HEK293 (cell line): ENCODE data around the gene ZXDC.

Experiments
- CTCF ChIA-PET: fragments of 350-600 bp; formaldehyde crosslinking; extraction: SDS; loops from one replicate; lab custom pipeline; 2021; ENCODE audit warnings: antibody characterized with exemption; lab: Yijun Ruan, JAX
- POLR2A ChIA-PET: fragments of 300-600 bp; formaldehyde crosslinking; extraction: SDS; loops from one replicate; lab custom pipeline; 2020; ENCODE audit warnings: antibody characterized with exemption, inconsistent platforms; lab: Yijun Ruan, JAX
- H3K27ac ChIP-seq: fragments of 200-500 bp; sonication (Bioruptor generic); 2 replicates; pipeline ENCODE4 v1.5.1; 2014; ENCODE audit warnings: low read depth, low read length, control low read depth, inconsistent platforms; ENCODE audit errors: extremely low read depth
- H3K36me3 ChIP-seq, 2 experiments: fragments of 200-500 bp in 1 of 2; sonication (Bioruptor generic) in 1 of 2; 1 replicate in 1 of 2; 2 replicates in 1 of 2; pipeline ENCODE4 v1.5.1; 2014 to 2017; ENCODE audit warnings: inconsistent platforms in 2 of 2, low read length in 2 of 2; ENCODE audit not compliant: control insufficient read depth in 2 of 2, insufficient read depth in 1 of 2
- H3K4me1 ChIP-seq: fragments of 200-500 bp; sonication (Bioruptor generic); 2 replicates; pipeline ENCODE4 v1.5.1; 2014; ENCODE audit warnings: mild to moderate bottlenecking, low read length, inconsistent platforms; ENCODE audit not compliant: control insufficient read depth, insufficient read depth
- H3K4me3 ChIP-seq: 2 replicates; pipeline ENCODE4 v1.5.1; 2011; ENCODE audit warnings: low read depth, mild to moderate bottlenecking, control low read depth, low read length, moderate library complexity
- H3K9me3 ChIP-seq: fragments of 200-500 bp; sonication (Bioruptor generic); 2 replicates; pipeline ENCODE4 v1.5.1; 2014; ENCODE audit warnings: low read depth, low read length, inconsistent platforms; ENCODE audit not compliant: control insufficient read depth, insufficient read depth
- KLF16 ChIP-seq: fragments of 450-650 bp; formaldehyde crosslinking; IDR thresholded peaks from 2 replicates; pipeline ENCODE4 v1.5.1; 2017; ENCODE audit warnings: missing biosample characterization, missing genetic modification characterization
- ZNF138 ChIP-seq: fragments of 450-650 bp; formaldehyde crosslinking; IDR thresholded peaks from 2 replicates; pipeline ENCODE4 v1.5.1; 2016; ENCODE audit warnings: missing biosample characterization, missing genetic modification characterization, borderline replicate concordance
- ZNF157 ChIP-seq: fragments of 450-650 bp; formaldehyde crosslinking; IDR thresholded peaks from 2 replicates; pipeline ENCODE4 v1.5.1; 2016; ENCODE audit warnings: missing biosample characterization, missing genetic modification characterization
- ZNF223 ChIP-seq: fragments of 450-650 bp; formaldehyde crosslinking; IDR thresholded peaks from 2 replicates; pipeline ENCODE4 v1.5.1; 2016; ENCODE audit warnings: missing biosample characterization, missing genetic modification characterization
- ZNF274 ChIP-seq, 2 experiments: fragments of 200-500 bp in 1 of 2; fragments of 450-650 bp in 1 of 2; sonication (Bioruptor generic) in 1 of 2; formaldehyde crosslinking in 1 of 2; IDR thresholded peaks; 2 replicates each; pipeline versions ENCODE4 v1.5.1 to v1.6.1; 2014 to 2016; ENCODE audit warnings: borderline replicate concordance in 1 of 2, inconsistent platforms in 1 of 2, low read length in 1 of 2, missing biosample characterization in 1 of 2, missing genetic modification characterization in 1 of 2
- ZNF354C ChIP-seq: fragments of 450-650 bp; formaldehyde crosslinking; IDR thresholded peaks from 2 replicates; pipeline ENCODE4 v1.5.1; 2016; ENCODE audit warnings: missing biosample characterization, missing genetic modification characterization, low read depth, borderline replicate concordance
- ZNF677 ChIP-seq: fragments of 450-650 bp; IDR thresholded peaks from 2 replicates; pipeline ENCODE4 v1.5.0; 2018; ENCODE audit warnings: missing biosample characterization, mild to moderate bottlenecking, missing genetic modification characterization, moderate library complexity
- ZXDB ChIP-seq: fragments of 450-650 bp; formaldehyde crosslinking; IDR thresholded peaks from 2 replicates; pipeline ENCODE4 v1.5.1; 2016; ENCODE audit warnings: missing biosample characterization, missing genetic modification characterization
- TF ChIP-seq, protein P1 (sequence below): fragments of 450-650 bp; formaldehyde crosslinking; IDR thresholded peaks from 2 replicates; pipeline ENCODE4 v1.5.1; 2017; ENCODE audit warnings: missing biosample characterization, missing genetic modification characterization
- TF ChIP-seq, protein P2 (sequence below): fragments of 450-650 bp; formaldehyde crosslinking; IDR thresholded peaks from 2 replicates; pipeline ENCODE4 v1.5.0; 2017; ENCODE audit warnings: missing biosample characterization, missing genetic modification characterization, borderline replicate concordance
- TF ChIP-seq, protein P3 (sequence below): fragments of 450-650 bp; formaldehyde crosslinking; IDR thresholded peaks from 2 replicates; pipeline ENCODE4 v1.5.1; 2017; ENCODE audit warnings: missing biosample characterization, missing genetic modification characterization
- TF ChIP-seq, protein P4 (sequence below): fragments of 450-650 bp; formaldehyde crosslinking; IDR thresholded peaks from 2 replicates; pipeline ENCODE4 v1.5.1; 2017; ENCODE audit warnings: missing biosample characterization, missing genetic modification characterization
- TF ChIP-seq, protein P5 (sequence below): fragments of 450-650 bp; formaldehyde crosslinking; IDR thresholded peaks from 2 replicates; pipeline ENCODE4 v1.5.1; 2016; ENCODE audit warnings: missing biosample characterization, missing genetic modification characterization, borderline replicate concordance

The ZXDC gene

DNA sequence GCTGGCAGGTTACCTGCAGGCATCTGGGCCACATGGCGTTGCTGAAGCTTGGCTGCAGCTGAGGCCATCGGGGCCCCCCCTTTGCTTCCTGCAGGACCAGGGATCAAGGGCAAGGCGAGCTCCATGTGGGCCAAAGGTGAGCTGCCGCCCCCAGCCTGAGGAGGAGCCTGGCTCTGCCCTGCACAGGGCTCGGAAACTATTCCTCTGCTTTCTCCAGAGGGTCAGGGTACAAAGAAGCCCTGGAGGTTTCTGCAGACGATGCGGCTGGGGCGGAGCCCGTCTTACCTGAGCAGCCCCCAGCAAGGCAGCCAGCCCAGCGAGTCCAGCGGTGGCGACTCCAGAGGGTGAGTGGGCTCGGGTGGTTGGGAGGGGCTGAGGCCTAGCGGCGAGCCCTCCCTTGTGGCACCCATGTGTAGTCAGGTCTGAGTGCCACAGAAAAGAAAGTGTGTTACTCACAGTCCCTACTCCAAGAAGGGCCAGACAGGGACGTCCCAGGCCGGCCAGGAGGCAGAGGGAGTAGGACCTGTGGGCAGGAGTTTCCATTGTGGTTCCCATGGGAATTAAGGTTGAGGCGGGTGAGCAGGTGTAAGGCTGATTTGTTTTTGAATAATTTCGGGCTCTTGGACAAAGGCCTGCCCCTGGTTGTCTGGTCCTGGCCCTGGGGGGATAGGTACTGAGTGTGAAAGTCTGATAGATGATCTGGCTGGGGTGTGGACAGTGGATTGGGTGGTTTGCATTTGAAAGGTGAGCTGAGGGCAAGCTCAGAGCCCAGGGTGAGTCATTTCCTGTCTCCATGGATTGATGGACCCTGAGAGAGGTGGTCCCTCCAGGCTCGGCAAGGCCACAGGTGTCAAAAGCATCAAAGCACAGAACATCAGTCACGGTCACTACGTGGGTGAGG lies 55.6 kb downstream of the ZXDC start:
- no peaks in the 10 kb centered on the region for H3K4me1 ChIP-seq
- ChIA-PET POLR2A (no interaction called here), CTCF (no interaction called here)
- H3K4me3 ChIP-seq: no peak overlapping the region
- TF ChIP-seq ZNF138 (tag by site-specific recombination) (no peak), KLF16 (tag by site-specific recombination) (no peak), ZNF677 (tag by site-specific recombination) (no peak)
- TF ChIP-seq, protein P1, sequence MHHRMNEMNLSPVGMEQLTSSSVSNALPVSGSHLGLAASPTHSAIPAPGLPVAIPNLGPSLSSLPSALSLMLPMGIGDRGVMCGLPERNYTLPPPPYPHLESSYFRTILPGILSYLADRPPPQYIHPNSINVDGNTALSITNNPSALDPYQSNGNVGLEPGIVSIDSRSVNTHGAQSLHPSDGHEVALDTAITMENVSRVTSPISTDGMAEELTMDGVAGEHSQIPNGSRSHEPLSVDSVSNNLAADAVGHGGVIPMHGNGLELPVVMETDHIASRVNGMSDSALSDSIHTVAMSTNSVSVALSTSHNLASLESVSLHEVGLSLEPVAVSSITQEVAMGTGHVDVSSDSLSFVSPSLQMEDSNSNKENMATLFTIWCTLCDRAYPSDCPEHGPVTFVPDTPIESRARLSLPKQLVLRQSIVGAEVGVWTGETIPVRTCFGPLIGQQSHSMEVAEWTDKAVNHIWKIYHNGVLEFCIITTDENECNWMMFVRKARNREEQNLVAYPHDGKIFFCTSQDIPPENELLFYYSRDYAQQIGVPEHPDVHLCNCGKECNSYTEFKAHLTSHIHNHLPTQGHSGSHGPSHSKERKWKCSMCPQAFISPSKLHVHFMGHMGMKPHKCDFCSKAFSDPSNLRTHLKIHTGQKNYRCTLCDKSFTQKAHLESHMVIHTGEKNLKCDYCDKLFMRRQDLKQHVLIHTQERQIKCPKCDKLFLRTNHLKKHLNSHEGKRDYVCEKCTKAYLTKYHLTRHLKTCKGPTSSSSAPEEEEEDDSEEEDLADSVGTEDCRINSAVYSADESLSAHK (tag by site-specific recombination): no peak
- TF ChIP-seq, protein P2, sequence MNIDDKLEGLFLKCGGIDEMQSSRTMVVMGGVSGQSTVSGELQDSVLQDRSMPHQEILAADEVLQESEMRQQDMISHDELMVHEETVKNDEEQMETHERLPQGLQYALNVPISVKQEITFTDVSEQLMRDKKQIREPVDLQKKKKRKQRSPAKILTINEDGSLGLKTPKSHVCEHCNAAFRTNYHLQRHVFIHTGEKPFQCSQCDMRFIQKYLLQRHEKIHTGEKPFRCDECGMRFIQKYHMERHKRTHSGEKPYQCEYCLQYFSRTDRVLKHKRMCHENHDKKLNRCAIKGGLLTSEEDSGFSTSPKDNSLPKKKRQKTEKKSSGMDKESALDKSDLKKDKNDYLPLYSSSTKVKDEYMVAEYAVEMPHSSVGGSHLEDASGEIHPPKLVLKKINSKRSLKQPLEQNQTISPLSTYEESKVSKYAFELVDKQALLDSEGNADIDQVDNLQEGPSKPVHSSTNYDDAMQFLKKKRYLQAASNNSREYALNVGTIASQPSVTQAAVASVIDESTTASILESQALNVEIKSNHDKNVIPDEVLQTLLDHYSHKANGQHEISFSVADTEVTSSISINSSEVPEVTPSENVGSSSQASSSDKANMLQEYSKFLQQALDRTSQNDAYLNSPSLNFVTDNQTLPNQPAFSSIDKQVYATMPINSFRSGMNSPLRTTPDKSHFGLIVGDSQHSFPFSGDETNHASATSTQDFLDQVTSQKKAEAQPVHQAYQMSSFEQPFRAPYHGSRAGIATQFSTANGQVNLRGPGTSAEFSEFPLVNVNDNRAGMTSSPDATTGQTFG (tag by site-specific recombination): no peak
- no peak overlapping the region for H3K27ac ChIP-seq
- H3K36me3 ChIP-seq: no peaks in the 10 kb centered on the region
- H3K9me3 ChIP-seq: no peaks in the 10 kb centered on the region

DNA sequence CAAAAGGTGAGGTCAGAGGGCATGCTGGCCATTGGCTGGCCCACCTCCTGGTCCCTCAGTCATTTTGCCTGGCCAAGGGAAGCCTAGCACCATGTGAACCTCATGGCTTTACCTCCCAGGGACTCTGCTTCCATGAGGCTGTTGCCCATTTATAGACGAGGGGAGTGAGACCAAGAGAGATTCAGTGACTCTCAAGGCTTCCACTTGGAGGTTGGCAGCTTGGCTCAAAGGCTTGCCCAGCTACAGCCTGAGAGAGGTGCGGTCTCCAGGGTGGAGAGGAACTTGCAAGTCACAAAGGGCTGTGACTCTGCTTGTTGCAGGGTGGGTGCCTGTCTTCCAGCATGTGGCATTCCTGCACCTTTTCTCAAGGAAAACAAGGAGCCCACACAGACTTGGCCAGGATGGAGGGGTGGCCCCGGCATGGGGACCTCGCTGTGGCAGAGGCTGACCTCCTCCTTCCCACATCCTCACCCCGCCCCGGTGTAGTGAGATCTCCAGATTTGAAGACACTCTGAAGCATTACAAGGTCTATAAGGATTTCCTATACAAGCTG lies 56.5 kb downstream of the ZXDC start:
- H3K4me1 ChIP-seq: no peaks in the 10 kb centered on the region
- H3K36me3 ChIP-seq: no peaks in the 10 kb centered on the region
- CTCF ChIA-PET: no interaction called here
- H3K9me3 ChIP-seq: no peaks in the 10 kb centered on the region
- H3K27ac ChIP-seq: no peak overlapping the region
- TF ChIP-seq, protein P3, sequence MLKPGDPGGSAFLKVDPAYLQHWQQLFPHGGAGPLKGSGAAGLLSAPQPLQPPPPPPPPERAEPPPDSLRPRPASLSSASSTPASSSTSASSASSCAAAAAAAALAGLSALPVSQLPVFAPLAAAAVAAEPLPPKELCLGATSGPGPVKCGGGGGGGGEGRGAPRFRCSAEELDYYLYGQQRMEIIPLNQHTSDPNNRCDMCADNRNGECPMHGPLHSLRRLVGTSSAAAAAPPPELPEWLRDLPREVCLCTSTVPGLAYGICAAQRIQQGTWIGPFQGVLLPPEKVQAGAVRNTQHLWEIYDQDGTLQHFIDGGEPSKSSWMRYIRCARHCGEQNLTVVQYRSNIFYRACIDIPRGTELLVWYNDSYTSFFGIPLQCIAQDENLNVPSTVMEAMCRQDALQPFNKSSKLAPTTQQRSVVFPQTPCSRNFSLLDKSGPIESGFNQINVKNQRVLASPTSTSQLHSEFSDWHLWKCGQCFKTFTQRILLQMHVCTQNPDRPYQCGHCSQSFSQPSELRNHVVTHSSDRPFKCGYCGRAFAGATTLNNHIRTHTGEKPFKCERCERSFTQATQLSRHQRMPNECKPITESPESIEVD (tag by site-specific recombination): no peak
- TF ChIP-seq ZNF157 (tag by site-specific recombination): no peak
- TF ChIP-seq, all 188 proteins: peak for 0
- POLR2A ChIA-PET: no interaction called here
- no peak overlapping the region for H3K4me3 ChIP-seq

DNA sequence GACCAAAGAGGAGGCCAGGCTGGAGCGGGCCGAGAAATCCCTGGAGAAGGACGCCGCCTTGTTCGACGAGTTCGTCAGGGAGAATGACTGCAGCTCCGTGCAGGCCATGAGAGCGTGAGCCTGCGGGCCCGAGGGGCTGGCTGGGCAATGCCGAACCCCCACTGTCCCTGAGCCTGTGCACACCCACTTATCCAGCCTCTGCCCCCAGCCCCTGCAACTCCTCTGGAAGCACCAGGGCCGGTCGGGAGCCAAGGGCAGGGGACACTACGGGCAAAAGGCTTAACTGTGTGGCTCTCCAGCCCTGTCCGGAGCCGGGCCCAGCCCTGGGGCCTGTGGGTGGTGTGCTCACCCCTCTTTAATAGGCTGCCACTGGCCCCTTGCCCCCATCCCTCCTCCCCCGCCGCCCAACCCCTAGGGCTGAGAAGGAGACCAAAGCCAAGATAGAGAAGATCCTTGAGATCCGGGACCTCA lies 57.0 kb downstream of the ZXDC start:
- CTCF ChIA-PET: no interaction called here
- TF ChIP-seq ZNF274 (IDR thresholded peaks at IDR 0.05; ENCODE audit: low read length) (no peak), ZNF274 (tag by site-specific recombination; IDR thresholded peaks at IDR 0.05; ENCODE audit: borderline replicate concordance) (no peak), ZNF354C (tag by site-specific recombination) (no peak), ZXDB (no peak), ZNF223 (tag by site-specific recombination) (no peak)
- TF ChIP-seq, protein P4, sequence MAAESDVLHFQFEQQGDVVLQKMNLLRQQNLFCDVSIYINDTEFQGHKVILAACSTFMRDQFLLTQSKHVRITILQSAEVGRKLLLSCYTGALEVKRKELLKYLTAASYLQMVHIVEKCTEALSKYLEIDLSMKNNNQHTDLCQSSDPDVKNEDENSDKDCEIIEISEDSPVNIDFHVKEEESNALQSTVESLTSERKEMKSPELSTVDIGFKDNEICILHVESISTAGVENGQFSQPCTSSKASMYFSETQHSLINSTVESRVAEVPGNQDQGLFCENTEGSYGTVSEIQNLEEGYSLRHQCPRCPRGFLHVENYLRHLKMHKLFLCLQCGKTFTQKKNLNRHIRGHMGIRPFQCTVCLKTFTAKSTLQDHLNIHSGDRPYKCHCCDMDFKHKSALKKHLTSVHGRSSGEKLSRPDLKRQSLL: no peak
- TF ChIP-seq, protein P5, sequence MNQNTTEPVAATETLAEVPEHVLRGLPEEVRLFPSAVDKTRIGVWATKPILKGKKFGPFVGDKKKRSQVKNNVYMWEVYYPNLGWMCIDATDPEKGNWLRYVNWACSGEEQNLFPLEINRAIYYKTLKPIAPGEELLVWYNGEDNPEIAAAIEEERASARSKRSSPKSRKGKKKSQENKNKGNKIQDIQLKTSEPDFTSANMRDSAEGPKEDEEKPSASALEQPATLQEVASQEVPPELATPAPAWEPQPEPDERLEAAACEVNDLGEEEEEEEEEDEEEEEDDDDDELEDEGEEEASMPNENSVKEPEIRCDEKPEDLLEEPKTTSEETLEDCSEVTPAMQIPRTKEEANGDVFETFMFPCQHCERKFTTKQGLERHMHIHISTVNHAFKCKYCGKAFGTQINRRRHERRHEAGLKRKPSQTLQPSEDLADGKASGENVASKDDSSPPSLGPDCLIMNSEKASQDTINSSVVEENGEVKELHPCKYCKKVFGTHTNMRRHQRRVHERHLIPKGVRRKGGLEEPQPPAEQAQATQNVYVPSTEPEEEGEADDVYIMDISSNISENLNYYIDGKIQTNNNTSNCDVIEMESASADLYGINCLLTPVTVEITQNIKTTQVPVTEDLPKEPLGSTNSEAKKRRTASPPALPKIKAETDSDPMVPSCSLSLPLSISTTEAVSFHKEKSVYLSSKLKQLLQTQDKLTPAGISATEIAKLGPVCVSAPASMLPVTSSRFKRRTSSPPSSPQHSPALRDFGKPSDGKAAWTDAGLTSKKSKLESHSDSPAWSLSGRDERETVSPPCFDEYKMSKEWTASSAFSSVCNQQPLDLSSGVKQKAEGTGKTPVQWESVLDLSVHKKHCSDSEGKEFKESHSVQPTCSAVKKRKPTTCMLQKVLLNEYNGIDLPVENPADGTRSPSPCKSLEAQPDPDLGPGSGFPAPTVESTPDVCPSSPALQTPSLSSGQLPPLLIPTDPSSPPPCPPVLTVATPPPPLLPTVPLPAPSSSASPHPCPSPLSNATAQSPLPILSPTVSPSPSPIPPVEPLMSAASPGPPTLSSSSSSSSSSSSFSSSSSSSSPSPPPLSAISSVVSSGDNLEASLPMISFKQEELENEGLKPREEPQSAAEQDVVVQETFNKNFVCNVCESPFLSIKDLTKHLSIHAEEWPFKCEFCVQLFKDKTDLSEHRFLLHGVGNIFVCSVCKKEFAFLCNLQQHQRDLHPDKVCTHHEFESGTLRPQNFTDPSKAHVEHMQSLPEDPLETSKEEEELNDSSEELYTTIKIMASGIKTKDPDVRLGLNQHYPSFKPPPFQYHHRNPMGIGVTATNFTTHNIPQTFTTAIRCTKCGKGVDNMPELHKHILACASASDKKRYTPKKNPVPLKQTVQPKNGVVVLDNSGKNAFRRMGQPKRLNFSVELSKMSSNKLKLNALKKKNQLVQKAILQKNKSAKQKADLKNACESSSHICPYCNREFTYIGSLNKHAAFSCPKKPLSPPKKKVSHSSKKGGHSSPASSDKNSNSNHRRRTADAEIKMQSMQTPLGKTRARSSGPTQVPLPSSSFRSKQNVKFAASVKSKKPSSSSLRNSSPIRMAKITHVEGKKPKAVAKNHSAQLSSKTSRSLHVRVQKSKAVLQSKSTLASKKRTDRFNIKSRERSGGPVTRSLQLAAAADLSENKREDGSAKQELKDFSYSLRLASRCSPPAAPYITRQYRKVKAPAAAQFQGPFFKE (tag by site-specific recombination): no peak

More for the DNA sequence above, 57.0 kb downstream of the ZXDC start:
- Histone ChIP-seq H3K36me3 (no peaks in the 10 kb centered on the region), H3K4me1 (no peaks in the 10 kb centered on the region), H3K27ac (no peak overlapping the region), H3K4me3 (no peak overlapping the region), H3K9me3 (no peaks in the 10 kb centered on the region)
- POLR2A ChIA-PET: no interaction called here
